ENCODE measurements around the gene CD70.
"Not testable (repeated sequence)": the region's sequence is repeated elsewhere in the genome, so short reads cannot be mapped to it uniquely, and the experiment has no call there.

CD70 gene

DNA sequence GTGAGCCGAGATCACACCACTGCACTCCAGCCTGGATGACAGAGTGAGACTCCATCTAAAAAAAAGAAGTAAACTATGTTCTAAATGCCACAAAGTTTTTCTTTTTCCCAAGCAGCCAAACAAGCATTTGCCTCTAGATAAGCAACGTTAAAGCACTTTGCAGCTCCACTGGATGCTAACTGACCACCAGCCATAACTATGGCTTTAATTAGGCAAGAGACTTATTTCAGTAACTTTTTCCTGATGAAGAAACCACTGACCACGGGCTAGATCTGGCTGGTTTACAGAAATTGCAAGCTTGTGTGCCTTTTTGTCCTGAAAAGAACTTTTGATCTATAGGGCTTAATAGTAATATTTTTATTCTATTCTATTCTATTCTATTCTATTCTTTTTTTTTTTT is 22.1 kb downstream of the CD70 start:
- DNase-seq: no peak

DNA sequence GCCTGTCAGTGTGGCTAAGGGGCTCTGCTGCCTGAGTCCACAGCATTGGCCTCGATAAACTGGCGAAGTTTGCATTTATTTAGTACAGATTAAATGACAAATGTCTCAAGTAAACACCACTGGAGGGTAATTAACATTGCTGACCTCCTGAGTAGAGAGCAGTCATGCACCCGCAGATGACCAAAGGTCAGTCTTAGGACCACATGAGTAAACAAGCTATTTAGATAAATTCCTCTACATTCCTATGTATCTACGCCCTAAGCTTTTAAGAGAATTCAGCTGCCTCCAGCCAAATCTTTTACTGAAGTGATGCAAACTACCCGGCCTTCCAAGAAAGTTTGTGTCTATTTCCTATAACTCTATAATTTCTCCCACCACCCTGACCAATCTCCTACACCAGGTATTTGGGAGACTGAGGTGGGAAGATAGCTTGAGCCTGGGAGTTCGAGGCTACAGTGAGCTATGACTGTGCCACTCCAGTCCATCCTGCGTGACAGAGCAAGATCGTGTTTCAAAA is 22.9 kb downstream of the CD70 start:
- DNase-seq: no peak

DNA sequence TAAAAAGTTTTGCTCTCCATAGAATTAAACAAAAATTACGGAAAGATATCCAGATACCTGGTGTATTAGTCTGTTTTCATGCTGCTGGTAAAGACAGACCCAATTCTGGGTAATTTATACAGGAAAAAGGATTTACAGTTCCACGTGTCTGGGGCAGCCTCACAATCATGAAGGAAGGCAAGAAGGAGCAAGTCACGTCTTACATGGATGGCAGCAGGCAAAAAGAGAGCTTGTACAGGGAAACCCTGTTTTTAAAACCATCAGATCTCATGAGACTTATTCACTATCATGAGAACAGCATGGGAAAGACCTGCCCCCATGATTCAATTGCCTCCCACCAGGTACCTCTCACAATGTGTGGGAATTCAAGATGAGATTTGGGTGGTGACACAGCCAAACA is 24.2 kb downstream of the CD70 start:
- DNase-seq: not testable (repeated sequence)

- no peak for DNase-seq
Measured at GRCh38 chr19:6564393-6564792, 26.6 kb downstream of the CD70 start.

- not testable (repeated sequence) for DNase-seq
Measured at GRCh38 chr19:6562437-6562836, 28.5 kb downstream of the CD70 start.

- peak; percentile 37 for DNase-seq
Measured at GRCh38 chr19:6556480-6557195, 34.3 kb downstream of the CD70 start.

GRCh38 chr19:6556043-6556449 is 34.9 kb downstream of the CD70 start:
- DNase-seq: no peak

DNA sequence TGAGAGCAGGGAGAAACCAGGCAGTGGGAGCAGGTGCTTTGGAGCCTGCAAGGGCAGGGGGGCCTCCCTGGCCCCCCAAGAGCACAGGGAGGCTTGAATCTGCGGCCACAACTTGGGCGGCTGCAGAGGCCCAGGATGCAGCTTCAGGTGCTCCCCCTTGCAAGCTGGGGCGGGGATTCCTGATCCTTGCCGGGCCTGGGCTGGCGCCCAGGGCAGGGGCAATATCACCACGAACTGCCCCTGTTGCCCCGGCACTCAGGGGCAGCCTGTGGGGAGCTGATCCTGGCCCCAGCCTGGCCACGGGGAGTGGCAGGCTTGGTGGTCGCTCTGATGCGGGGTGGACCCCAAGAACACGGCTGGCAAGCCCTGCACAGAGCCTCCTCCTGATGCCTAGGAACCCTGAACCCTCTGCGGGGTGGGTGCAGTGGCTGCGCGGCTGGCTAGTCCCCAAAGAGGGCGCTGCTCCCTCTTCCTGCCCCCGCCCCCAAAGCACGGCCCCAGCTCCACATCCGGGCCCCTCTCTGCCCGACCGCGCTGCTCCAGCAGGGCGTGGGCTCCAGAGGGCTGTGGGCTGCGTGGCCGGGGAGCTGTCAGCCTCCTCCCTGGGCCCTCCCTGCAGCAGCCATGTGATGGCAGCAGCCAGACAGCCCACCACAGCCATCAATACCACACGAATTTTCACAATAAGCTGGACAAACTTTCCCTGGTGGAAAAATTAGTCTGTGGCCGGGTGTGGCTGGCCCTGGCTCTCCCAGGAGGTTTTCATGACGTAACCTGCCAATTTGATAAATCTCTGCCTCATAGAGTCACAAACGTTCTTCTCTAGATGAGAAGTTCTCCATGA is 39.1 kb downstream of the CD70 start:
- DNase-seq: peak; percentile 83

DNA sequence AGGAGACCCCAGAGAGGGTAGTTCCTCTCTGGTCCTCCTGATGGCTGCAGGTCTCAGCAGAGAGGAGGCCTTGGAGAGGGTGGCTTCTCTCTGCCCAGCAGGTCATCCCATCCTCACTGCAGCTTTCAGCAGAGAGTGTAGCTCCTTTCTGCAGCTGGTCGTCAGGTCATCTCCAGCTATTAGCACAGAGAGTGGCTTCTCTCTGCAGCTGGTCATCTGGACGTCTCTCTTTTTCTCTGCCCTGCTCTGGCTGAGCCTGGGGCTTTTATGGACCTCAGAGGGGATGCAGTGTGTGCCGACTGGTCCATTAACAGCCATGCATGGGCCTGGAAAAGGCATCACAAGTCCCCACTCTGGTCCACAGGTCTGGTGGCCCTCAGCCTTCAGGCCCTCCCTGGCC is 39.9 kb downstream of the CD70 start:
- DNase-seq: no peak

GRCh38 chr19:6550679-6551078 is 40.3 kb downstream of the CD70 start:
- not testable (repeated sequence) for DNase-seq

GRCh38 chr19:6543866-6544347 is 47.0 kb downstream of the CD70 start:
- DNase-seq: no peak

DNA sequence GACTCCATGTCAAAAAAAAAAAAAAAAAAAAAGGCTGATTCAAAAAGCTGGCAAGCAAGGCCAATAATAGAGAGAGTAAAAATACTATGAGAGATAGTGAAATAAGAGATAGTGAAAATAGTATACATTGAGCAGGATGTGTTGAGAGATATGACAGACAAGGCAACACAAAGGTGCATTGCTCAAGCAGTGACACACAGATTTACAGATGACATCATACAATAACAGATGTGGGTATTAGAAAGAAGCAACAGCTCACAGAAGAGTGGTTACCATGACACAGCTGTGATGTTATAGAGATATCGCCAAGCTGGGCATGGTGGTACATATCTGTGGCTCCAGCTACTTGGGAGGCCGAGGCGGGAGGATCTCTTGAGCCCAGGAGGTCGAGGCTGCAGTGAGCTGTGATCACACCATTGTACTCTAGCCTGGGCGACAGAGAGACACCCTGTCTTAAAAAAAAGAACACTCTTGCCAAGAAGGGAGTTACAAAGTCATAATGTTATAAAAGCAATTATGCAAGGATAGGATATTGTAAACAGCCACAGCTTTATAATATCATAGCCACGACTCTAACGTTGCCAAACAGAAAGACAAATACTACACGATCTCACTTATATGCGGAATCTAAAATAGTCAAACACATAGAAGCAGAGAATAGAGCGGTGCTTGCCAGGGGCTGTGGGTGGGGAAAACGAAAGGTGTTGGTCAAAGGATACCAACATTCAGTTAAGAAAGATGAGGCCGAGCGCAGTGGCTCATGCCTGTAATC is 49.8 kb downstream of the CD70 start:
- DNase-seq: no peak

DNA sequence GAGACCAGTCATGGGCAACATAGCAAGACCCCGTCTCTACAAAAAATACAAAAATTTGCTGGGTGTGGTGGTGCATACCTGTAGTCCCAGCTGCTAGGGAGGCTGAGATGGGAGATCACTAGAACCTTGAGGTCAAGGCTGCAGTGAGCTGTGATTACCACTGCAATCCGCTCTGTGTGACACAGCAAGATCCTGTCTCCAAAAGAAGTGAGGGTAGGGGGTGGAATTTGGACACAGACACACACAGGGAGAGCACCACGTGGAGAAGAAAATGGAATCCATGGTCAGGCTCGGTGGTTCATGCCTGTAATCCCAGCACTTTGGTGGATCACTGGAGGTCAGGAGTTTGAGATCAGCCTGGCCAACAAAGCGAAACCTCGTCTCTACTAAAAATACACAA is 51.4 kb downstream of the CD70 start:
- no peak for DNase-seq

Data from stimulated activated CD8-positive, alpha-beta memory T cell treated with anti-CD3 and anti-CD28 coated beads, Interleukin-4, amount 100 ng/mL, for 48 hours (primary cell).